Left lung (tissue), 10 donors: Measurements from ENCODE around the gene GRIA4. TPM values are rescaled to one million over a fixed set of nuclear protein-coding genes. Genes with fewer than 3 reads are reported as not detected.

ENCODE experiments used
- ATAC-seq: fragments of 200-7000 bp; cut with Tn5 transposase; one replicate; pipeline ENCODE4 v1.9.1; 2020; ENCODE audit warnings: moderate library complexity
- DNase-seq, 4 donors: peaks; one replicate each; pipeline ENCODE4 v3.0.0-alpha.2; 2013 to 2020
- H3K27ac ChIP-seq, 2 donors: fragments of 200-600 bp; sonication (generic) in 1 of 2; one replicate each; pipeline versions ENCODE4 v1.5.0 to v1.8.0; 2020 to 2021
- H3K27me3 ChIP-seq, 2 donors: fragments of 200-600 bp; sonication (generic) in 1 of 2; one replicate each; pipeline versions ENCODE4 v1.5.0 to v1.8.0; 2020 to 2021
- H3K36me3 ChIP-seq, 2 donors: fragments of 200-600 bp; sonication (generic) in 1 of 2; one replicate each; pipeline versions ENCODE4 v1.5.0 to v1.8.0; 2020 to 2021
- H3K4me1 ChIP-seq, 2 donors: fragments of 200-600 bp; one replicate each; pipeline ENCODE4 v1.8.0; 2021
- H3K4me3 ChIP-seq, 2 donors: fragments of 200-600 bp; sonication (generic) in 1 of 2; one replicate each; pipeline versions ENCODE4 v1.5.0 to v1.8.0; 2020 to 2021; ENCODE audit warnings: mild to moderate bottlenecking in 1 of 2
- H3K9me3 ChIP-seq, 2 donors: fragments of 200-600 bp; sonication (generic) in 1 of 2; one replicate each; pipeline versions ENCODE4 v1.5.0 to v1.8.0; 2020 to 2021
- CTCF ChIP-seq, 2 donors: fragments of 200-600 bp; sonication (generic) in 1 of 2; IDR thresholded peaks; one replicate each; pipeline versions ENCODE4 v1.5.0 to v1.8.0; 2021; ENCODE audit warnings: antibody characterized with exemption in 2 of 2
- intact Hi-C, 2 donors: fragments of 100-400 bp; cut with DNase I; formaldehyde crosslinking; loops; one replicate each; pipeline versions ENCODE4 v1.11.2 to v1.14.2; 2022
- polyA plus RNA-seq, 6 donors: library from polyadenylated mRNA; unstranded; fragments of 120-200 nt; gene quantifications; one replicate each; pipeline ENCODE4 v1.2.1, GENCODE V29; 2013; ENCODE audit not compliant: insufficient read length in 6 of 6
- total RNA-seq, 2 donors: library from RNA; stranded (reverse); fragmentation: NEBNext Ultra II Directional; extraction: Animal tissue kit (Norgen Biotek cat#: 25700); gene quantifications; one replicate each; pipeline ENCODE4 v1.2.1, GENCODE V29; 2021
- donor health status: DM: no; HTN: yes; CAD: no.
- donor health status: DM: no; HTN: no; CAD: no.

Gene GRIA4
- total and polyA plus RNA-seq, 8 donors = 0.27 to 0.98 (median 0.63) TPM; not detected in 2

- H3K27me3 ChIP-seq = no peaks in the 10 kb centered on the region
- H3K36me3 ChIP-seq = no peaks in the 10 kb centered on the region
- no peak overlapping the region for H3K27ac ChIP-seq
- no peak for ATAC-seq
- no peaks in the 10 kb centered on the region for H3K9me3 ChIP-seq
- no peak overlapping the region for H3K4me3 ChIP-seq
- no peak for DNase-seq
- no peaks in the 10 kb centered on the region for H3K4me1 ChIP-seq
- no peak for TF ChIP-seq CTCF (IDR thresholded peaks at IDR 0.05)
- intact Hi-C loops = no loop called here
Observed at GRCh38 chr11:105696000-105696399, 86.1 kb downstream of the GRIA4 start.

- Histone ChIP-seq H3K4me3 (no peak overlapping the region), H3K9me3 (no peaks in the 10 kb centered on the region), H3K27ac (no peak overlapping the region), H3K36me3 (no peaks in the 10 kb centered on the region), H3K4me1 (no peaks in the 10 kb centered on the region), H3K27me3 (no peaks in the 10 kb centered on the region)
- DNase-seq (no peak), ATAC-seq (no peak)
- TF ChIP-seq CTCF (IDR thresholded peaks at IDR 0.05) = no peak
- intact Hi-C loops = no loop called here
Observed at GRCh38 chr11:105697291-105697690, 87.4 kb downstream of the GRIA4 start.

- TF ChIP-seq CTCF (IDR thresholded peaks at IDR 0.05) = no peak
- H3K36me3 ChIP-seq = no peaks in the 10 kb centered on the region
- no peak for ATAC-seq
- no peaks in the 10 kb centered on the region for H3K9me3 ChIP-seq
- intact Hi-C loops = no loop called here
- H3K27ac ChIP-seq = no peak overlapping the region
- no peak overlapping the region for H3K4me3 ChIP-seq
- DNase-seq = no peak
- H3K27me3 ChIP-seq = no peaks in the 10 kb centered on the region
- H3K4me1 ChIP-seq = no peaks in the 10 kb centered on the region
Observed at GRCh38 chr11:105699203-105699602, 89.3 kb downstream of the GRIA4 start.

GRCh38 chr11:105700271-105700670 is 90.4 kb downstream of the GRIA4 start:
- no peak overlapping the region for H3K27ac ChIP-seq
- DNase-seq (no peak), ATAC-seq (no peak)
- no peaks in the 10 kb centered on the region for H3K27me3 ChIP-seq
- H3K36me3 ChIP-seq = no peaks in the 10 kb centered on the region
- H3K4me1 ChIP-seq = no peaks in the 10 kb centered on the region
- no peak for TF ChIP-seq CTCF (IDR thresholded peaks at IDR 0.05)
- H3K9me3 ChIP-seq = no peaks in the 10 kb centered on the region
- no peak overlapping the region for H3K4me3 ChIP-seq
- intact Hi-C loops = no loop called here

- TF ChIP-seq CTCF (IDR thresholded peaks at IDR 0.05) = no peak
- intact Hi-C loops = no loop called here
Observed at GRCh38 chr11:105701098-105701497, 91.2 kb downstream of the GRIA4 start.

More at GRCh38 chr11:105701098-105701497, 91.2 kb downstream of the GRIA4 start:
- ATAC-seq (no peak), DNase-seq (no peak)
- no peaks in the 10 kb centered on the region for H3K36me3 ChIP-seq
- no peak overlapping the region for H3K27ac ChIP-seq
- no peaks in the 10 kb centered on the region for H3K27me3 ChIP-seq
- H3K4me1 ChIP-seq = no peaks in the 10 kb centered on the region
- no peaks in the 10 kb centered on the region for H3K9me3 ChIP-seq
- no peak overlapping the region for H3K4me3 ChIP-seq
